HG03565 (cell line): ENCODE data around the gene TTC9.

Experiments
- ATAC-seq: cut with Tn5 transposase; IDR thresholded peaks from one replicate; pipeline ENCODE4 v1.9.1; 2021; ENCODE audit warnings: mild to moderate bottlenecking, moderate library complexity; ENCODE audit not compliant: unreplicated experiment

Gene TTC9

DNA sequence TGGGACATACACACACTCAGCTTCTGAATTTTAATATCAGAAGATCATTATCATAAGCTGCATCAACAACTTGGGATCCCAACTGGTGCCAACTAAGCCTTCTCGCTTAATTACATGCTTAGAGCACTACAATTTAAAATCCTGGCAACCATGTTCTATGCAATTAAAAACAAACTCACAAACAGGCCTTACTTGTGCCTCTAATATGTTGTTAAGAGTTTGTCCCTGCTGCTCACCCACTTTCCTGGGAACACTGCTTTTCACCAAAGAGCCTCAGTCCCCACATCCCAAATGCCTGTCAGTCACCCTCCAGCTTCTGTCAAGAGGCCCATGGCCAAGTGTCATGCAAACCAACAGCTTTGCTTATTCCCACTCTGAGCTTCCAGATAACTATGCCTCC, 69.7 kb downstream of the TTC9 start:
- no peak for ATAC-seq

DNA sequence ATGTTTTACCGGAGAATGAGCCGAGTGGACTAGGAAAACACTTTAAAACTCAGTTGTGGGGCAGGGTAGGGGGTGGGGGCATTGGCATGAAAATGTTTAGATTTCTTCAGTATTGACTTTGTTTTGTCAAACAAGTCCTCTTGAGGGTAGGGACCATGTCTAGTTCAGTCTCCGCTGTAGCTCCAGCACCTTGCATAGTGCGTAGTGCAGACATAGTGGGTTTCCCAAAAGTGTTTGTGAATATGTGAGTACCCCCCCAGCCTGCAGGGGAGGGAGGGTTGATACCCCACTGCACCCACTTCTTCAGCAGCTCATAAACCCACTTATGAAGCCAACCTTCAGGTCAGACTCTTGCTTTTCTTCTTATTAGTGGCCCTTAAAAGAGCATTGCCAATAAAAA, 71.4 kb downstream of the TTC9 start:
- ATAC-seq, result no peak

DNA sequence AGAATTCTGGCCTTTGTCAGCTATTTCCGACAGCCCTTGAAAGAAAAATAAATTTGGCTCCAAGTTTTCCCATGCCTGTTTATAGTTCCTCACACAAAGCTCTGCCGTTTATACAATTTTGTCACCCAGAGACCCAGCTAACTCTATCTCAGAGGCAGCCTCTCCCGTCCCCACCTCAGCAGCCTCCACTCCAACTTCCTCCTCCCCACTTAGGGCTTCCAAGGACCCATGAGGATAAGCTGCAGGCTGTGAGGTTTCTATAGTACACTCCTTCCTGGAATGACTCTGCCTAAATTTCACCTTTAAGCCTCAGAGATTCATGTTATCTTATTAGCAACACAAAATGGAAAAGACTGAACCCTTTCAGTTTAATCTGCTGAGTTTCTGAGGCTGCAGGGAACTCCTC, 71.8 kb downstream of the TTC9 start:
- no peak for ATAC-seq

DNA sequence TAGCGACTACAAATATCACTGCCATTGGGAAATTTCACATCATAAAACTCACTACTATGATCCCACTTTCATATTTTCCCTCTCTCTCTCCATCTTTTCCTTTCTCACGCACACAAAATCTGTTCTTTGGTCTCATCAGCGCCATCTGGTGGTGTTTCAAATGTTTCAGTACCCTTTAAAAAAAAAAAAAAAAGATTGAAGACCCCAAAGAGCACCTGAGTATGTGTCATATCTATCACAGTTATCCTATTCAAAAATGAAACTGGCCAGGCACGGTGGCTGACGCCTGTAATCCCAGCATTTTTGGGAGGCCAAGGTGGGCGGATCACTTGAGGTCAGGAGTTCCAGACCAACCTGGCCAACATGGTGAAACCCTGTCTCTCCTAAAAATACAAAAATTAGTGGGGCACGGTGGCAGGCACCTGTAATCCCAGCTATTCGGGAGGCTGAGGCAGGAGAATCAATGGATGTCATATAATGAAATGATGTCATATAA, 72.4 kb downstream of the TTC9 start:
- ATAC-seq, result no peak

DNA sequence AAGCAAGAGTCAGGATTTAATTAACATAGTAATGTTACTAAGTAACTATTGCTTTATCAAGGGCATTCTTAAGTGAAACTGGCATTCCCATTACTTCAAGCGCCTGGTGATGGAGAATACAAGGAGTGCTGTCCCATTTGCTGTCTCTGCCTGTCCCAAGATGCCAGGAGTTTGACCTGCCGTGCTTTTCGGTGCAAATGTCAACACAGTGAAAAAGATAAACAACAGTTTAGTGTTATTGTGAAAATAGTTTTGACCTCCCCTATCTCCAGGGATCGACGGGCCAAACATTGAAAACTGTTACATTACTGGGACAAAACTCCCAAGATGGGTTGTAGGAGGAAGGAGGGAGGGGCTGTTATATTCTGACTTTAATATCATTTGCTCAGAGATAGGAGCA, 74.8 kb downstream of the TTC9 start:
- ATAC-seq, result no peak

DNA sequence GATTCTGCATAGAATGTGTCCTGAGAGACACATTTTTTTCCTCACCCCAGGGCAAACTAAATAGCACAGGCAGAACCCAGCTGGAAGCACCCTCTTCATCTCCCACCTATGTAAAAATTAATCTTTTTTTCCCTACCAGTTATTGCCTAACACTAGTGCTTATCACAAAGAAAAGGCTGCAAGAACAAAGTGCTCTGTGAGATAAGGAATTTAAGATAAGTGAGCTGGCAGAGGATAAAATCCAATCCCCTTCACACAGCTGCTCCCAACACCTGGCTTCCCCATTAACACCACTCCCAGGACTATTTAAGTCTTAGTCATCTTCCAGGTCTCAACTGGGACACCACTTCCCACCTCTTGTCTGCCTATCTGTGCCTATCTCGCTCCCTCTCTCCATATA, 75.2 kb downstream of the TTC9 start:
- ATAC-seq, result no peak

DNA sequence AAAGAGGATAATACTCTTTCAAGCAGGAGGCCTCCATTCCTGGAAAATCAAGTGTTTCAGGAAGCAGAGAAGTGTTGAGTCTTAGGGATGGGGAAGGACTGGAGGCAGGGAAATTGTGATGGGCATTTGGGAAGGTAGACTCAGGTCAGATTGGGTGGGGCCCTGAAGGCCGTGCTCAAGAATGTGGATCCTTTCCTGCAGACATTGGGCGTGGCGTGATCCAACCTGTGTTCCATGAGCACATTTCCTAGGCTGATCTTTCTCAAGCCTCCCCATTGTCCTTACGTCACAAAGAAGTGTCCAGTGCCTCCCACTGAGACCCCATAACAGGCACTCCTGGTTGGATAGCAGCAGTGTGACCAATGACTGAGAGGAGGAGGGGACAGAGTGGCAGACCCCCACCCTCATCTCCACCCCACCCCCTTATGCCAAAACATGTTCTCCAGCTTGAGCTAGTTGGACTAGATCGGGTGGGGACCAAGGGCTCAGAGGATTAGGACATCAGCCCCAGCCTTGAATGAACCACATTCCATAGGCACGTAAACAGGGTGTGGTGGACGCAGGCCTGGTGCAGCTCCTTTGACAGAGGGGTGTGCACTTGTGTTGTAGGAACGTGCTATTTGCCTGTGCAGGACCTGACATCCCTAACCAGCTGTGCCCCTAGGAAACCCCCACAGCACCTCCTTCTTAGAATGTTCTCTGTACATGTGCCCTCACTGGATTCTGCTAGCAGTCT, 76.8 kb downstream of the TTC9 start:
- no peak for ATAC-seq

DNA sequence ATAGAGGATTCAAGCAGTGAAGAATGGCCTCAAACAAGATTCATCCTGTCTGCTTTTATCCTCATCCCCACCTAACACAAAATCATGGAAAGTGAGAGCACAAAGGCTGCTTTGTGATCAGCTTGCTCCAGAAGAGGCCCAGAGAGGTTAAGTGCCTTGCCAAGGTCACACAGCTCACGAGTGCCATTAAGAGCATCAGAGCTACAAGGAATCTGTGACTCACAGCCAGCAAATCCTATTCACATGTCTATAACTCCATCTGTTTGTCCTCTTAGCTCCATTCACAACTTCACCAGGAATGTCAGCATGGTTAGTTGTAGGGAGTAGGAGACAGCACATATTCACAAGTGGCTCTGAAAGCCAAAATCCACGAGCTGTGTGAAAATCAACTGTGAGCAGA, 79.8 kb downstream of the TTC9 start:
- no peak for ATAC-seq

DNA sequence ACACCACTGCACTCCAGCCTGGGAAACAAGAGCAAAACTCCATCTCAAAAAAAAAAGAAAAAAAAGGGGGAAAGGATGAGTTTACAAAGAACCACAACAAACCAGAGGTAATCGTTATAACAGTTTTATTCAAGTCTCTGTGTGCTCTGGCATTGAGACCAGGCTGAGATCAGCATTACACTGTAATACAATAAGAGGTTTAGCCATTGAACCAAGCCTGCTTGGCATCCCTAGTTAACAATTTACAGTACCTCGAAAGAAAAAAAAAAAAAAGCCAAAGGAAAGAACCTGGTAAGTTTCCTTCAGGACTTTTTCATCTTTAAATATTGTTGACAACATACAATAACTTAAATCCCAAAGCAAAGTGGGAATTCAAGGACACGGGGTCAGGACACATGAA, 80.7 kb downstream of the TTC9 start:
- no peak for ATAC-seq

DNA sequence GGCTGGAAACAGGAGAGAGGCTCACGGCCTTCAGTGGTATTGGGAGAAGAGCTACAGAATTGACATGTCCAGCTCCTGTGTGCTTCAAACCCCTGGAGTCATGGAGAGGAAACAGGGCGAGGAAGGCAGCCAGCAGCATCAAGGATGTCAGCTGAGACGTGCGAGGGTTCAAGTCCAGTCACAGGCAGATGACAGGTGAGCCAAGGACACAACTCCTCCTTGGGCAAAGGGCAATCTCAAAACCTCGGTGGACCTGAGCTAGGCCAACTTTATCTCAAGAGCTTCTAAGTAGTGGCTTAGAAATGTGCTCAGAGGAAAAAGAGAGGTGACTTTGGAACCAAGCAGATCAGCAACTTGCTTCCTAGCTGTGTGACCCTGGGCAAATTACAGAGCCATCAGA, 81.6 kb downstream of the TTC9 start:
- no peak for ATAC-seq

DNA sequence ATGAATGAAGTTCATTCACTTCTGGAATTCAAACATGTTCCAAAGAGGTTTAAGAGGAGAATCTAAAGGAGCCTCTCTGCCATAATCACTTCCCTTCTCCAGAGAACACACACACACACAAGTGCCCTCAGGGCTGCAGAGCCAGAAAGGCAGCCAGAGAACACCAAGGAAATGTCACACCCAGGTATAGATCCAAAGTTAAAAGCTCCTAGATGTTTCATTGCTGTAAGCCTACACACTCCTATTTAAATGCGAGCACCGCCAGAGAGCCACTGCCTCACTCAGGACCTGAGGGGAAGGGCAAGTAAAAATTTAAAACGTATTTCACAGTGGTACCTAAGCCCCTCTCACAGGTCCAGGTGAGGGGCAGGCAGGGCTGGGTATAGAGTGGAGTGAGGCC, 82.4 kb downstream of the TTC9 start:
- ATAC-seq, result no peak

DNA sequence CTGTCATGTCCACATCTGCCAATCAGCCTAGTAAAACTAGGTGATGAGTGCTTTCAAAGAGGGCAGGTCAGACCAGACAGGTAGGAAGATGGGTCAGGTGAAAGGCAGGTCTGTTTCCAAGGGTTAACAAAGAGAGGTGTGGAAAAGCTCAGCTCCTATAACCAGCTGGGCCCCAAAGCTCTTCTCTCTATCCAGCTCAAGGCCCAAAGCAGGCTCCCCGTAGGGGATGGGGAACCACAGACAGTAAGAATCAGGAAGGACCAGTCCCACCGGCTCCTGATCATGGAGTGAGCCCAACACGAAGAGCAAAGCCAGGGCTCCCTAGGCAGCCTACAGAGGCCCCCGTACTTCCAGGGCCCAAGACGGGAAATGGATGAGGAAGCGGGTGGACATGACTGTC, 83.2 kb downstream of the TTC9 start:
- ATAC-seq, result no peak
